ENCODE data around the gene CAMTA1.
"Not testable (repeated sequence)": the region's sequence is repeated elsewhere in the genome, so short reads cannot be mapped to it uniquely, and the experiment has no call there.

The CAMTA1 gene

DNA sequence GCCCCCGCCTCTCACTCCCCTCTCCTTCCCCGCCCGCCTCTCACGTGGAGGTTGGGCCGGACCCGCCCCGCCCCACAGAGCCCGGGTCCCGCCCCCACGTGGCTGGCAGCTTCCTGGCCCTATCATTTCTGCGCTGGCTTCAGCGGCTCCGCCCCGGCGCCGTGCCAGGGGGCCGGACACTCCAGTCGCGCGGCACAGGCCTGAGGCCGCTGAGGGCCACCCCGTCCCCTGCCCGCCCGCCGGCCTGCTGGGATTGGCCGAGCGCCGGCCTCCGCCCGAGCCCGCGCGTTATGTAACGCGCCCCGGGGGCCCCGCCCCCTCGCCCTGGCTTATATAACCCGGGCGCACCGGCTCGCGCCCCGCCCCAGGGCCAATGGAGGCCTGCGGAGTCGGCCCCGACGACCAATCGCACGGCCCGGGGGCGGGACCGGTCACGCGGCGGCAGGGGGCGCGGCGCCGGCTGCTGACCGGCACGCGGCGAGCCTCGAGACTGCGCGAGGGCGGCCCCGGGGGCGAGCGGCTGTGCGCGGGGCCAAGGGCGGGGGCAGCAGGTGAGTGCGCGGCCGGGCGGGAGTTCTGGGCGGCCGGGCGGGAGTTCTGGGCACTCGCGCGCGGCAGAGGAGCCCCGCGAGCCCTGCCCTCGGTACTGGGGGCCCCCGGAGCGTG, 998.7 kb downstream of the CAMTA1 start, which contains the start of gene PER3:
TSS of gene PER3 (plus strand) at position 466 of the 666 bp plus-strand sequence. CDS start 587 bp downstream, outside the sequence.
- H3K27ac ChIP-seq (ENCODE audit: low read depth, low read length): peak within 1 kb of the TSS; percentile 33; the same call in 1 of the 2 replicates

DNA sequence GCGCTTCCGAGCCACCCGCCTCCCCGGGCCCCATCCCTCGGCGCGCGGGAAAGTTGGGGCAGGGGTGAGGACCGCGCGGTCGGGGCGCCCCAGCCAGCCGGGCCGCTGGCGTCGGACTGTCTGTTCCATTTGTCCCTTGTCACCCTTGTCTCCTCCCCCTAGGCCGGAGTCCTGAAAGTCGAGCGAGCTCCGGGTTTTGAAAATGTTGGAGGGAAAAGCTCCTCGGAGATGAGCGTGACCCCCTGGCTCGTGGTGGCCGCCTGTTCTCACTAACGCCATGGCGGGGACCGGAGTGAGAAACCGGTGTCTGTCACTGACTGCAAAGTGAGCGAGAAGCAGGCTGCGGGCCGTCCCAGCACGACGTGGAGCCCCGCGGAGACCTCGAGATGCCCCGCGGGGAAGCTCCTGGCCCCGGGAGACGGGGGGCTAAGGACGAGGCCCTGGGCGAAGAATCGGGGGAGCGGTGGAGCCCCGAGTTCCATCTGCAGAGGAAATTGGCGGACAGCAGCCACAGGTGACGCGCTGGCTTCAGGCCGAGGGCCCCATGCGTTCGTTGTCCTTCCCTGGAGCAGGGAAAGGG, 999.3 kb downstream of the CAMTA1 start:
- H3K9ac ChIP-seq (ENCODE audit: low read depth, low read length): peak overlapping the region; percentile 55; the same call in 1 of the 2 replicates
- H3K4me1 ChIP-seq (ENCODE audit: insufficient read depth, low read length): no peaks in the 10 kb centered on the region
- peaks cover 57% of the 10 kb centered on the region for H3K36me3 ChIP-seq (ENCODE audit: insufficient read depth, low read length)
- H3K9me3 ChIP-seq (ENCODE audit: insufficient read depth, low read depth, low read length): peaks cover 7% of the 10 kb centered on the region
- peak overlapping the region; percentile 51 for H3K4me3 ChIP-seq (ENCODE audit: low read length)
- WGBS: 47% methylated on average over 52 of the region's 52 CpGs
- no peak overlapping the region for H3K27ac ChIP-seq (ENCODE audit: low read depth, low read length)
- H3K27me3 ChIP-seq (ENCODE audit: insufficient read depth, low read length): peaks cover 8% of the 10 kb centered on the region

More for the DNA sequence above, 998.7 kb downstream of the CAMTA1 start, which contains the start of gene PER3:
- Histone ChIP-seq H3K4me3 (ENCODE audit: low read length) (peak within 1 kb of the TSS; percentile 64), H3K9me3 (ENCODE audit: insufficient read depth, low read depth, low read length) (0 out of 2 replicates have a peak, but pooled peaks cover 1% of the 10 kb centered on the region), H3K9ac (ENCODE audit: low read depth, low read length) (peak within 1 kb of the TSS; percentile 66), H3K4me1 (ENCODE audit: insufficient read depth, low read length) (no peaks in the 10 kb centered on the region), H3K36me3 (ENCODE audit: insufficient read depth, low read length) (peaks cover 56% of the 10 kb centered on the region), H3K27me3 (ENCODE audit: insufficient read depth, low read length) (peaks cover 8% of the 10 kb centered on the region)
- WGBS: under 1% methylated on average over 90 of the region's 90 CpGs

DNA sequence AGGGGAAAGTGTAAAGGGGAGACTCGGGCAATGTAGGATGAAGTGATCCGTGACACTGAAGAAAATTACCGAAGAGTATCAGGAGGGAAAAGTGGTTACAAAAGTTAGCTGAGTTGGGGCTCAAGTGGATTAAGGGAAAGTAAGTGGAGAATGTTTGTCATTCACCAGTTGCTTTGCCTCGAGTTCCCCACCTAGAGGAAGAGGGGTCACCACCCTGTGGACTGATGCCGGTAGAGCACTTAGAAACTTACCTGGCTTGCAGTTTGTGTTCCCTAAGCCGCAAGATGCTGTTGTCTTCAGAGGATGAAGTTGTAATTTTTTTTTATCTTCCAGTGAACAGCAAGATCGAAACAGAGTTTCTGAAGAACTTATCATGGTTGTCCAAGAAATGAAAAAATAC, 999.9 kb downstream of the CAMTA1 start:
- WGBS: 89% methylated on average over 7 of the region's 7 CpGs
- Histone ChIP-seq H3K4me3 (ENCODE audit: low read length) (peak overlapping the region; percentile 51), H3K9me3 (ENCODE audit: insufficient read depth, low read depth, low read length) (peaks cover 13% of the 10 kb centered on the region), H3K9ac (ENCODE audit: low read depth, low read length) (no peak overlapping the region), H3K27ac (ENCODE audit: low read depth, low read length) (no peak overlapping the region), H3K36me3 (ENCODE audit: insufficient read depth, low read length) (peaks cover 57% of the 10 kb centered on the region), H3K27me3 (ENCODE audit: insufficient read depth, low read length) (peaks cover 8% of the 10 kb centered on the region), H3K4me1 (ENCODE audit: insufficient read depth, low read length) (no peaks in the 10 kb centered on the region)

DNA sequence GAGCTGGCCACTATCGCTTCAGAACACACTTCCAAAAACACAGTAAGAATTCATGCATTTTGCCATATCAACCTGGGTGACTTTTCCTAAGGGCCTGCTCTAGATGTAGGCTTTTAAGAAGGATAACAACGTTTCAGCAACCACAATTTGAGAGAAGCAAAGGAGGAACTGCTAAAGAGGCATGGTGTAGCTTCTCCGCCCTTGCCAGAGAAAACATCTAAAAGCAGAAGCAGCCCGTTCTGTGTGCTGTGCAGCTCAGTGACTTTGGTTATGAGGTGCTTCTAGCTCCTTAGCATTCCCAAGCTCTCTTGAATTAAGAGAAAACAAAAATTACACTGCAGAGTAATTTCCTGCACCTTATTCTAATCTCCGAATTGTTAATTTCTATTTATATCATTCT, 1001.5 kb downstream of the CAMTA1 start:
- Histone ChIP-seq H3K27ac (ENCODE audit: low read depth, low read length) (no peak overlapping the region), H3K4me3 (ENCODE audit: low read length) (no peak overlapping the region), H3K27me3 (ENCODE audit: insufficient read depth, low read length) (peaks cover 8% of the 10 kb centered on the region), H3K36me3 (ENCODE audit: insufficient read depth, low read length) (peaks cover 61% of the 10 kb centered on the region), H3K9me3 (ENCODE audit: insufficient read depth, low read depth, low read length) (peaks cover 29% of the 10 kb centered on the region), H3K4me1 (ENCODE audit: insufficient read depth, low read length) (no peaks in the 10 kb centered on the region), H3K9ac (ENCODE audit: low read depth, low read length) (no peak overlapping the region)
- WGBS: 95% methylated on average over 5 of the region's 5 CpGs

DNA sequence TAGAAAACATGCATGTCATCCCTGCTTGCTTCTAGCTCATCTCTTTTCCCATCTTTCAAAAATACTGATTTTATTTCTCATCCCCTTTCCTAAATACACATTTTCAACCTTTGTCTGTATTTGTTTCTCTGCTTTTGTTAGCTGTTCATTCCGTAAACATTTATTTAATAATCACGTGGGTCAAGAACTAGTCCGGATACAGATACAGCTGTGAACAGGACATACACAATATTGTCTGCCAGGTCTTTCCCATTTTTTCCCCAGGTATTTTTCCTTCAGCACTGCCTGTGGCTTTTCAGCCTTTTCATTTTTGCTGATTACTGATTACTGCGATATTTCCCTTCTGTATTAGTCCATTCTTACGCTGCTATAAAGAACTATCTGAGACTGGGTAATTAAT, 1004.6 kb downstream of the CAMTA1 start:
- Histone ChIP-seq H3K9ac (ENCODE audit: low read depth, low read length) (no peak overlapping the region), H3K9me3 (ENCODE audit: insufficient read depth, low read depth, low read length) (peaks cover 29% of the 10 kb centered on the region), H3K4me1 (ENCODE audit: insufficient read depth, low read length) (no peaks in the 10 kb centered on the region), H3K27me3 (ENCODE audit: insufficient read depth, low read length) (peaks cover 2% of the 10 kb centered on the region), H3K27ac (ENCODE audit: low read depth, low read length) (no peak overlapping the region), H3K4me3 (ENCODE audit: low read length) (no peak overlapping the region), H3K36me3 (ENCODE audit: insufficient read depth, low read length) (peaks cover 83% of the 10 kb centered on the region)
- 89% methylated on average over 5 of the region's 5 CpGs for WGBS

DNA sequence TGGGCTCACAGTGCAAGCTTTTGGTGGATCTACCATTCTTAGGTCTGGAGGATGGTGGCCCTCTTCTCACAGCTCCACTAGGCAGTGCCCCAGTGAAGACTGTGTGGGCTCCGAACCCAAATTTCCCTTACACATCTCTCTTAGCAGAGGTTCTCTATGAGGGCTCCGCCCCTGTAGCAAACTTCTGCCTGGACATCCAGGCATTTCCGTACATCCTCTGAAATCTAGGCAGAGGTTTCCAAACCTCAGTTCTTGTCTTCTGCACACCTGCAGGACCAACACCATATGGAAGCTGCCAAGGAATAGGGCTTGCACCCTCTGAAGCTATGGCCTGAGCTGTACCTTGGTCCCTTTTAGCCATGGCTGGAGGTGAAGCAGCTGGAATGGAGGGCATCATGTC, 1005.8 kb downstream of the CAMTA1 start:
- not testable (repeated sequence) for H3K4me3 ChIP-seq (ENCODE audit: low read length); H3K27me3 ChIP-seq (ENCODE audit: insufficient read depth, low read length); H3K27ac ChIP-seq (ENCODE audit: low read depth, low read length); H3K4me1 ChIP-seq (ENCODE audit: insufficient read depth, low read length); H3K9ac ChIP-seq (ENCODE audit: low read depth, low read length)
- over 99% methylated on average over 3 of the region's 3 CpGs for WGBS
- peaks cover 29% of the 10 kb centered on the region for H3K9me3 ChIP-seq (ENCODE audit: insufficient read depth, low read depth, low read length)
- peaks cover 77% of the 10 kb centered on the region for H3K36me3 ChIP-seq (ENCODE audit: insufficient read depth, low read length)

DNA sequence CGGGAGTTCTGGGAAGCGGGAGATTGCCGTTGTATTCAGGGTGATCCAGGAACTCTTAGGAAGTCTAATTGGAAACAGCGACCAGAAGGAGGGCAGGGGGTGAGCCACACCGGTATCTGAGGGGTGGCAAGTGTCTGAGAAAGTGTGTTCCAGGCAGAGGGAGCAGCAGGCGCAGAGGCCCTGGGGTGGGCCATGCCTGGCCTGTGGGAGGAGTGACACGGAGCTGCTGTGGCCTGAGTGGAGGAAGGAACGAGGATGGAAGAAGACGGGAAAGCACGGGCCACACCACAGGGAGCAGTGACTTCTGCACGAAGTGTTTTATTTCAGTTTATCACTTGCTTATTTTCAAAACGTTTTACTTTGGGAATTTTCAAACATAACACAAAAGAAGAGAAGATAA, 1010.2 kb downstream of the CAMTA1 start:
- peaks cover 13% of the 10 kb centered on the region for H3K9me3 ChIP-seq (ENCODE audit: insufficient read depth, low read depth, low read length)
- no peak overlapping the region for H3K27ac ChIP-seq (ENCODE audit: low read depth, low read length)
- WGBS: 90% methylated on average over 12 of the region's 12 CpGs
- no peaks in the 10 kb centered on the region for H3K4me1 ChIP-seq (ENCODE audit: insufficient read depth, low read length)
- no peaks in the 10 kb centered on the region for H3K27me3 ChIP-seq (ENCODE audit: insufficient read depth, low read length)
- H3K9ac ChIP-seq (ENCODE audit: low read depth, low read length): no peak overlapping the region
- peaks cover 46% of the 10 kb centered on the region for H3K36me3 ChIP-seq (ENCODE audit: insufficient read depth, low read length)
- no peak overlapping the region for H3K4me3 ChIP-seq (ENCODE audit: low read length)

DNA sequence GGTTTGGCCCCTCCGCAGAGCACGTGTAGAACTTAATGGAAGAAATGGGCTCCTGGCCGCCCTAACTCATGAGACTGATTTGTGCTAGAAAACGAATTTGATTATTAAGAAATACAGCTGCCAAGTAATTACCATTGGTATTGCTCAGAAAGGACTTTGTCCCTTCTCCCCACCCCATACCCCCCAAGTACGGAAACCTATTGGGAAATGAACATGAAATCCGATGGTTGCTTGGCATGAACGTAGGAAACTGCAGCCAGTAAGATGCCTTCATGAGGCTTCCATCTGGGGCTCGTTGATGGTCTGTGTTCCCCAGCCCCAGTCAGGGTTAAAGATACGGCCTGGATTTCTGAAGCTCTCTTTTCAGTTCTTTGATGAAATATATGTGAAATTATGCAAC, 1020.2 kb downstream of the CAMTA1 start:
- 93% methylated on average over 9 of the region's 9 CpGs for WGBS
- no peaks in the 10 kb centered on the region for H3K27me3 ChIP-seq (ENCODE audit: insufficient read depth, low read length)
- no peaks in the 10 kb centered on the region; the same call in 1 of the 2 replicates for H3K4me1 ChIP-seq (ENCODE audit: insufficient read depth, low read length)
- no peak overlapping the region for H3K4me3 ChIP-seq (ENCODE audit: low read length)
- no peak overlapping the region for H3K27ac ChIP-seq (ENCODE audit: low read depth, low read length)
- peaks cover 51% of the 10 kb centered on the region for H3K36me3 ChIP-seq (ENCODE audit: insufficient read depth, low read length)
- H3K9ac ChIP-seq (ENCODE audit: low read depth, low read length): no peak overlapping the region
- no peaks in the 10 kb centered on the region for H3K9me3 ChIP-seq (ENCODE audit: insufficient read depth, low read depth, low read length)

DNA sequence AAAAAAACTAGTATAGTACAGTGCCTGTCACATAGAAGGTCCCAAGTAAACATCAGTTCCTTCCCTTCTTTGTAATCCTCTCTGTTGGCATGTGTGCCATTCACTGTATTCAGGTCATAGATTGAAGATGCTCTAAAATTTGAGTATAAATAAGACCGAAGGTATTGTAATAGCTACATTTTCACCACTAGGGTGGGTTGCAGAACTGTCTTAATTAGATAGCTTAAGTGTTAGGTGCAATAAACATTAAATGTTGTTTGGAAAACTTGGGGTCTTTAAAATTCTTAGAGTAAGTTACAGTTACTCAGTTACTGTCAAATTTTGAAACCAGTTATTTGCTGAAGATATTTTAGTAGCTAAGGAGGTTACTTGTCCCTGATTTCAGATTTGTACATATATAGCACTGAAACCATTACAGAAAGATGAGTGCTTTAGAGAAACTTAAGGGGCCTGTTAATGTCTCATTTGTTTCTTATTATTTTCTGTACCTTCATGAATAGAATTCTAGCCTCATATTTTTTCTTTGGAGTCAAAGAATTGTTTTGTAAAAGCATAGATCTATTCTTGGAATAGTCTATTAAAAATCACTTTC, 1023.1 kb downstream of the CAMTA1 start:
- Histone ChIP-seq H3K36me3 (ENCODE audit: insufficient read depth, low read length) (peaks cover 62% of the 10 kb centered on the region), H3K4me1 (ENCODE audit: insufficient read depth, low read length) (no peaks in the 10 kb centered on the region), H3K27ac (ENCODE audit: low read depth, low read length) (no peak overlapping the region), H3K4me3 (ENCODE audit: low read length) (no peak overlapping the region), H3K9ac (ENCODE audit: low read depth, low read length) (no peak overlapping the region), H3K27me3 (ENCODE audit: insufficient read depth, low read length) (no peaks in the 10 kb centered on the region), H3K9me3 (ENCODE audit: insufficient read depth, low read depth, low read length) (peaks cover 7% of the 10 kb centered on the region)
- WGBS: 70% methylated on average over 1 of the region's 1 CpG

DNA sequence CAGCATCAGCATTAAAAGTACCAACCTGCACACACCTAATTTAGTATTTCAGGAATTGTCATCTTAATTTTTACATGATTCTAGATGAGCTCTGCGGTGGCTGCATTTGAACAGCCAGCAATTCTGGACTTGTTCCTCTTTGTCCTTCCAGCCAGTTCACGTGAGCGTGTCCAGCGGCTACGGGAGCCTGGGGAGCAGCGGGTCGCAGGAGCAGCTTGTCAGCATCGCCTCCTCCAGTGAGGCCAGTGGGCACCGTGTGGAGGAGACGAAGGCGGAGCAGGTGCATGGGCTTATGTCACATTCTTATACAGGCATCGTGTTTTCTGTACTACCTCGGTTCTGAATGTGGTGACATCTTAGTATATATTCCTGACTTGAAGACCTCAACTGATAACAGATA, 1024.5 kb downstream of the CAMTA1 start:
- H3K4me1 ChIP-seq (ENCODE audit: insufficient read depth, low read length): no peaks in the 10 kb centered on the region
- WGBS: 95% methylated on average over 12 of the region's 13 CpGs
- no peak overlapping the region for H3K9ac ChIP-seq (ENCODE audit: low read depth, low read length)
- peaks cover 17% of the 10 kb centered on the region for H3K9me3 ChIP-seq (ENCODE audit: insufficient read depth, low read depth, low read length)
- H3K36me3 ChIP-seq (ENCODE audit: insufficient read depth, low read length): peaks cover 58% of the 10 kb centered on the region
- H3K4me3 ChIP-seq (ENCODE audit: low read length): no peak overlapping the region
- H3K27me3 ChIP-seq (ENCODE audit: insufficient read depth, low read length): no peaks in the 10 kb centered on the region
- no peak overlapping the region for H3K27ac ChIP-seq (ENCODE audit: low read depth, low read length)

DNA sequence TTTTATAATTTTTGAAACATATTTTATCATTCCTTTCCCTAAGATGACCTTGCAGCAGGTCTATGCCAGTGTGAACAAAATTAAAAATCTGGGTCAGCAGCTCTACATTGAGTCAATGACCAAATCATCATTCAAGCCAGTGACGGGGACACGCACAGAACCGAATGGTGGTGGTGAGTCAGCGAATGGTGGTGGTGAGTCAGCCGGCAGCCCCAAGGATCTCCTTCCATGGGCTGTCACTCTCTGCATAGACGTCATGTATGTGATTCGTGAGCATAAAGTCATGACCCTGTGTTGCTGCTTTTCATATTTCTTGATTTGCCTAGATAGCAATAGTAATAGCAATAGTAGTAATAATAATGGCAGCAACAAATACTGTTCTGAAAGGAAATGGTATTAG, 1025.1 kb downstream of the CAMTA1 start:
- H3K9me3 ChIP-seq (ENCODE audit: insufficient read depth, low read depth, low read length): peaks cover 22% of the 10 kb centered on the region
- no peak overlapping the region for H3K9ac ChIP-seq (ENCODE audit: low read depth, low read length)
- WGBS: 94% methylated on average over 7 of the region's 7 CpGs
- H3K27ac ChIP-seq (ENCODE audit: low read depth, low read length): no peak overlapping the region
- peaks cover 54% of the 10 kb centered on the region for H3K36me3 ChIP-seq (ENCODE audit: insufficient read depth, low read length)
- H3K4me3 ChIP-seq (ENCODE audit: low read length): no peak overlapping the region
- no peaks in the 10 kb centered on the region for H3K27me3 ChIP-seq (ENCODE audit: insufficient read depth, low read length)
- H3K4me1 ChIP-seq (ENCODE audit: insufficient read depth, low read length): no peaks in the 10 kb centered on the region
